SK-N-MC (cell line): ENCODE data around the gene CPM.

ENCODE experiments used
- FOXP2 ChIP-seq: optimal IDR thresholded peaks from 2 replicates; pipeline ENCODE3; 2011; ENCODE audit warnings: mild to moderate bottlenecking, moderate library complexity; ENCODE audit not compliant: insufficient read depth; ENCODE audit errors: extremely low read length, control extremely low read depth
- POLR2AphosphoS5 ChIP-seq: IDR thresholded peaks from 2 replicates; pipeline ENCODE4 v1.6.1; 2012; ENCODE audit warnings: mild to moderate bottlenecking, low read depth, low read length, borderline replicate concordance

DNA sequence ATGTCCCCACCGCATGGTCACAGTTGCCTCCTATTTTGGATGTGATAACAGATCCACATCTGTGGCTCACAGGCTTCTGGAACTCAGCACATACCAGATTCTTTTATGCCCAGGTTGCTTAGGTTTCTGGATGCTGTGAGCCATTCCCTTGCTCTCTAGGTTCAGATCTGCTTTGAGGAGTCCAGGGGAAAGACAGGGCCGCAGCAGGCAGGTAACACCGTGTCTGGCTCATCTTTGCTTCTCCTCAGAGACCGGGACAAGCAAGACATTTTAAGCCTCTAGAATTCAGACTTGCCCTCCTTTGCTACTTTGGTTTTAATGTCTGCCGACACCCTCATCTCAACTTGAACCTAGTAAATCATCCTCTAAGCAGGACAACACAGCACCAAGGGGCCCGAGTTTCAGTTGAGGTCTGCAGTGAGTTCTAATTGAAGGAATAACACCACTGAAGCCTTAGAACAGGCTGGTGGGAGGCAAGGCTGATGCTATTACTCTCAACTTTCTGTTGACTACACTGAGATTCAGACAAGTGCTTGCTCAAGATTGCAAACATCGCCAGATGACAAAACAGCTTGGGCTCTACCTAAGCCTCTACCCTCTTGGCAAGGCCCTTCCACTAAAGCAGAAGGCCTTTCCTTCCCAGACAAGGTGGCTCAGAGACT is 69.7 kb downstream of the CPM start:
- TF ChIP-seq POLR2AphosphoS5 (no peak), FOXP2 (no peak)
